ENCODE measurements around the gene E2F4. TPM values are rescaled to one million over a fixed set of nuclear protein-coding genes. Genes with fewer than 3 reads are reported as not detected.

Gene E2F4
- total RNA-seq, 2 donors from 2014 or later, result 64.6 to 75.1 TPM

GRCh38 chr16:67151431-67152097 is 40.4 kb upstream of the E2F4 start:
- peaks cover 46% of the 10 kb centered on the region for H3K4me1 Mint-ChIP-seq
- H3K4me3 Mint-ChIP-seq, result peak overlapping the region; percentile 88
- no peaks in the 10 kb centered on the region for H3K27me3 Mint-ChIP-seq
- ATAC-seq (no peak), DNase-seq (no peak)
- no peaks in the 10 kb centered on the region for H3K9me3 ChIP-seq (ENCODE audit: control insufficient read depth, low read length, poor library complexity, severe bottlenecking)
- peak overlapping the region; percentile 54 for H3K27ac Mint-ChIP-seq
- H3K36me3 Mint-ChIP-seq (ENCODE audit: low read depth), result peaks cover 3% of the 10 kb centered on the region

GRCh38 chr16:67154578-67155294 is 37.2 kb upstream of the E2F4 start:
- Mint-ChIP-seq H3K4me3 (peak overlapping the region; percentile 84), H3K27me3 (no peaks in the 10 kb centered on the region), H3K4me1 (peaks cover 54% of the 10 kb centered on the region), H3K36me3 (ENCODE audit: low read depth) (no peaks in the 10 kb centered on the region), H3K27ac (peak overlapping the region; percentile 100)
- no peaks in the 10 kb centered on the region for H3K9me3 ChIP-seq (ENCODE audit: control insufficient read depth, low read length, poor library complexity, severe bottlenecking)
- no peak for ATAC-seq
- no peak for DNase-seq

DNA sequence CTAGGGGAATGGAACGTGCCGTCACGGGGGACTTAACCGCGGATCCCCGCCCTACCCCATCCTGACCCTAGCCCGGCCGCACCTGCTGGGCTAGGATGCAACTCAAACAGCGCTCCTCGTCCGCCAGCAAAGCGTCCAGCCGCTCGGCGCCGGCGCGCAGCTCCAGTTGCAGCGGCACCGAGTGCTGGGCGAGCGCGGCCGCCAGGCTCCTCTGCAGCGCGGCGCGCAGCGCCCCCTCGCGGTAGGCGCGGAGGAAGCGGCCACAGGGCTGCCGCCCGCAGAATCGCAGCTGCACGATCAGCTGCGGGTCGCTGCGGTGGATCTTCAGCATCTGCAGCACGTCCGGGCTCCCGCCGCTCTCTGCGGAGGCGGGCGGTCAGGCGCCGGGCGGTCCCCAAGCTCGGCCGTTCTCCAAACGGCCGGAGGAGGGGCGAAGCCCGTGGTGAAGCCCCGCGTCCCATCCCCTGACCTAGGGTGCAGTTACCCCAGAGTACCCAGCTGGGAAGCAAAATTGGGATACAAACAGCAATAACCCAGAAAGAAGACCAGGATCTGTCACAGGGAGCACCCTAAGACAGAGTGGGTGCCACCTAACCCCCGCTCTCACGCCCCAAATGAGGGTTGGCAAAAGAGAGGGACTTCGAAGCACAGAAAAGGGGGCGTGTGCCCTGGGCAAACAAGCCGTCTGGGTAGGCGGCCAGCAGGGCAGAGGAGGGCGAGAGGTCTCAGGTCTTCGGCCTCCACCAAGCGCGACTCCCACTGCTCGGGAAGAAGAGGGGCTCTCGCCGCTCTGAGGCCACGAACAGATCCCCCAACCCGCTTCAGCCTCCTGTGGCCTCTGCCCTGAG is 36.4 kb upstream of the E2F4 start:
- Mint-ChIP-seq H3K4me1 (peaks cover 54% of the 10 kb centered on the region), H3K4me3 (peak overlapping the region; percentile 84), H3K36me3 (ENCODE audit: low read depth) (no peaks in the 10 kb centered on the region), H3K27me3 (no peaks in the 10 kb centered on the region), H3K27ac (peak overlapping the region; percentile 100)
- no peaks in the 10 kb centered on the region for H3K9me3 ChIP-seq (ENCODE audit: control insufficient read depth, low read length, poor library complexity, severe bottlenecking)
- ATAC-seq, result peak; percentile 35
- peak; percentile 74 to 85 (median 82) for DNase-seq

GRCh38 chr16:67156143-67156844 is 35.7 kb upstream of the E2F4 start:
- no peaks in the 10 kb centered on the region for H3K9me3 ChIP-seq (ENCODE audit: control insufficient read depth, low read length, poor library complexity, severe bottlenecking)
- DNase-seq (no peak), ATAC-seq (no peak)
- Mint-ChIP-seq H3K36me3 (ENCODE audit: low read depth) (no peaks in the 10 kb centered on the region), H3K27me3 (no peaks in the 10 kb centered on the region), H3K4me3 (peak overlapping the region; percentile 77), H3K4me1 (peaks cover 54% of the 10 kb centered on the region), H3K27ac (peak overlapping the region; percentile 100)

DNA sequence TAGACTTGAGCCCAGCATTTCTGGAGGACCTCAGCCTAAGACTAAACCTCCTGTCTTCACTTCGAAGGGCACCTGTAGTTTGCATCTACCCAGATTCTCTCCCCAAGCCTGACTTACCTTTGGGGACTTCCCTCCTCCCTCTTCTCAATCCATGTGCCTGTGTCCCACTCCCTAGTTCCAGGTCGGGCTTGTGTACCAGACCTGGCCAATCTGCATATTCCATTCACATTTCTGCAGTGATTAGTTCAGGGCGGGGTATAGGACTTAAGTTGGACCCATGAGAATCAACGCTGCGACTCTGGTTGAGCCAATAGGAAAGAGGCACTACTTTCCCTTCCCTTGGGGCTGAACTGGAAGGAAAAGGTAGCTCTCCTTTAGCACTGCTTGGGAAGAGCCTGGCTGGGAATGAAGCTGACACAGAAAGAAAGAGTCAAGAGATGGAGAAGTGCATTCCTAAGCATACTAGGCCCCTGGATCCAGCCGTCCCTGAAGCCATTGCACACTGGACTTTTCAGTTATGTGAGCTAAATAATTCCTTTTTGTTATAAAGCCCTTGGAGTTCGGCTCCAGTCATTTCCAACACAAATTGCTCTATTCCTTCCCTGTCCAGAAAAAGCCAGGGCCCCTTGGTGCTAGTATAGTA is 34.7 kb upstream of the E2F4 start:
- Mint-ChIP-seq H3K4me3 (peak overlapping the region; percentile 94), H3K36me3 (ENCODE audit: low read depth) (no peaks in the 10 kb centered on the region), H3K27me3 (no peaks in the 10 kb centered on the region), H3K27ac (peak overlapping the region; percentile 100), H3K4me1 (peaks cover 51% of the 10 kb centered on the region)
- DNase-seq (no peak), ATAC-seq (no peak)
- no peaks in the 10 kb centered on the region for H3K9me3 ChIP-seq (ENCODE audit: control insufficient read depth, low read length, poor library complexity, severe bottlenecking)

DNA sequence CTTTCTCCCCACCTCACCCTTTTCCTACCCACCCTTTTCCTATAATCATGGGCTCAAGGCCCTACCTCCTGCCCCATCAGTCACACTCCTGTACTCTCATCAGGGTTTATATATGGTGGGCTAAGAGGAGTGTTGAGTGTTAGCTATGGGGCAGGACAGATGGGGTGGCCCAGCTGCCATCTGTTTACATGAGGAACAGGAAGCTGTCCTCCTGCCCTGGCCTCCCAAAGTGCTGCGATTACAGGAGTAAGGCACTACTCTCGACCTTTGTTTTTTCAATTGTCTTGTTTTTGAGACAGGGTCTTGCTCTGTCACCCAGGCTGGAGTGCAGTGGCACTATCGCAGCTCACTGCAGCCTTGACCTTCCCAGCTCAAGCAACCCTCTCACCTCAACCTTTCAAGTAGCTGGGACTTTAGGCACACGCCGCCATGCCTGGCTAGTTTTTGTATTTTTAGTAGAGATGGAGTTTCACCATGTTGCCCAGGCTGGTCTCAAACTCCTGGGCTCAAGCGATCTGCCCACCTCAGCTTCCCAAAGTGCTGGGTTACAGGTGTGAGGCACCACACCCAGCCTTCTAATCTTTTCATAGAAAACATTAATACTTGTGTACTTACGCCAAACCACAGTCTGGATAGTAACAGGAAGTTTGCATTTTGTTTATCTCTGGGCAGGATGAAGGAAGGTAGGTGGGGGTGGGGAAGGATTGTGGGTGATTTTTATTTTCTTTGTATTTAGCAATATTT is 33.9 kb upstream of the E2F4 start:
- no peak for DNase-seq
- Mint-ChIP-seq H3K4me3 (peak overlapping the region; percentile 94), H3K27me3 (no peaks in the 10 kb centered on the region), H3K27ac (peak overlapping the region; percentile 100), H3K36me3 (ENCODE audit: low read depth) (no peaks in the 10 kb centered on the region), H3K4me1 (peaks cover 49% of the 10 kb centered on the region)
- peak; percentile 7 for ATAC-seq
- no peaks in the 10 kb centered on the region for H3K9me3 ChIP-seq (ENCODE audit: control insufficient read depth, low read length, poor library complexity, severe bottlenecking)

GRCh38 chr16:67158637-67159600 is 33.0 kb upstream of the E2F4 start:
- Mint-ChIP-seq H3K4me3 (peak overlapping the region; percentile 94), H3K4me1 (peaks cover 47% of the 10 kb centered on the region), H3K36me3 (ENCODE audit: low read depth) (no peaks in the 10 kb centered on the region)

GRCh38 chr16:67161595-67162058 is 30.3 kb upstream of the E2F4 start:
- DNase-seq (no peak), ATAC-seq (no peak)
- Mint-ChIP-seq H3K27ac (peak overlapping the region; percentile 21), H3K36me3 (ENCODE audit: low read depth) (no peaks in the 10 kb centered on the region), H3K27me3 (peaks cover 11% of the 10 kb centered on the region), H3K4me3 (no peak overlapping the region), H3K4me1 (peaks cover 40% of the 10 kb centered on the region)
- H3K9me3 ChIP-seq (ENCODE audit: control insufficient read depth, low read length, poor library complexity, severe bottlenecking), result no peaks in the 10 kb centered on the region

More at GRCh38 chr16:67158637-67159600, 33.0 kb upstream of the E2F4 start:
- ATAC-seq (peak; percentile 60), DNase-seq (peak; percentile 73 to 82 (median 78))
- Mint-ChIP-seq H3K27ac (peak overlapping the region; percentile 100), H3K27me3 (no peaks in the 10 kb centered on the region)
- H3K9me3 ChIP-seq (ENCODE audit: control insufficient read depth, low read length, poor library complexity, severe bottlenecking), result no peaks in the 10 kb centered on the region

DNA sequence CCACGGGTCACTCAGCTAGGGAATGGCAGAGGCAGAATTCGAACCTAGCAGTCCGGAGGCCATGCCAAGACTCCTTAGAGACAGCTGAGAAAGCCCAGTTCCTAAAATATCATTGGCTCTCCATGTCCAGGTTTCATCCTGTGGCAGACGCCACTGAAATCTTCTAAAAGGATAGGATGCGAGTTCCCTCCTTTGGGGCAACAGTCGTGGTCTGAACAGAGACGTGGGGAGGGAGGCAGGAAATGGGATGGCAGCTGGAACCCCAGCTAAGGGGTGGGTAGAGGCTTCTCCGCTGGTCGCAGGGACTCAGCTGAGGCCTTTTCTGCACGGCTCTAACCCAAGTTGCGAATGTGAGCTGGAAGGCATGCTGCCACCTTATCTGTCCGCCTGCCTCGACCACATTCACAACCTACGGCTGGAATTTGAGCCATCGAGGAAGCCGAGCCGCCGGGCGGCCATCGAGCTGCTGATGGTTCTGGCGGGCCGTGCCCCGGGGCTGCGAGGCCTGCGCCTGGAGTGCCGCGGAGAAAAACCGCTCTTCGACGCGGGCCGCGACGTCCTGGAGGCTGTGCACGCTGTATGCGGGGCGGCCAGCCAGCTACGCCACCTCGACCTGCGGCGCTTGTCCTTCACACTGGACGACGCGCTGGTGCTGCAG is 29.3 kb upstream of the E2F4 start:
- no peak for DNase-seq
- peaks cover 15% of the 10 kb centered on the region for H3K27me3 Mint-ChIP-seq
- no peaks in the 10 kb centered on the region for H3K36me3 Mint-ChIP-seq (ENCODE audit: low read depth)
- peak overlapping the region; percentile 21 for H3K27ac Mint-ChIP-seq
- H3K9me3 ChIP-seq (ENCODE audit: control insufficient read depth, low read length, poor library complexity, severe bottlenecking), result no peaks in the 10 kb centered on the region
- H3K4me1 Mint-ChIP-seq, result peaks cover 31% of the 10 kb centered on the region
- peak overlapping the region; percentile 73 for H3K4me3 Mint-ChIP-seq
- no peak for ATAC-seq

DNA sequence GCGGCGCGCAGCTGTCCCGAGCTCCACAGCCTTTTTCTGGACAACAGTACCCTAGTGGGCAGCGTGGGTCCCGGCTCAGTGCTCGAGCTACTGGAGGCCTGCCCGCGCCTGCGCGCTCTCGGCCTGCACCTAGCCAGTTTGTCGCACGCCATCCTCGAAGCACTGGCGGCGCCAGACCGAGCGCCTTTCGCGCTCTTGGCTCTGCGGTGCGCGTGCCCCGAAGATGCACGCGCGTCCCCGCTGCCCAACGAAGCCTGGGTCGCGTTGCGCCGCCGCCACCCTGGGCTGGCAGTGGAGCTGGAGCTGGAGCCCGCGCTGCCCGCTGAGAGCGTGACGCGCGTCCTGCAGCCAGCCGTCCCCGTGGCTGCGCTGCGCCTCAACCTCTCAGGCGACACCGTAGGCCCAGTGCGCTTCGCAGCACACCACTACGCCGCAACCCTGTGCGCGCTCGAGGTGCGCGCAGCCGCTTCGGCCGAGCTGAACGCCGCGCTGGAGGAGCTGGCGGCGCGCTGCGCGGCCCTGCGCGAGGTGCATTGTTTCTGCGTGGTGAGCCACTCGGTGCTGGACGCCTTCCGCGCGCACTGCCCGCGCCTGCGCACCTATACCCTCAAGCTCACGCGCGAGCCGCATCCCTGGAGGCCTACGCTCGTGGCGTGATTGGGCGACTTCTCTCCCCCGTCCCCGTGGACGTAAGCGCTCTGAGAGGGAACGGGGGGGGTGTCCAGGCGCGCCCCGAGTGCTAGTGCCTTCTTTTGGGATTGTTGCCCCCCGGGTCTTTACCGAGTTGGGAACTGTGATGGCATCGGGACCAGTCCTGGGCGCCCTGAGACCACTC is 28.6 kb upstream of the E2F4 start:
- DNase-seq, result peak in 2 of 3 donors; percentile 32 to 39
- no peak overlapping the region for H3K27ac Mint-ChIP-seq
- ATAC-seq, result peak; percentile 9
- H3K36me3 Mint-ChIP-seq (ENCODE audit: low read depth), result peaks cover 2% of the 10 kb centered on the region
- no peaks in the 10 kb centered on the region for H3K9me3 ChIP-seq (ENCODE audit: control insufficient read depth, low read length, poor library complexity, severe bottlenecking)
- peaks cover 24% of the 10 kb centered on the region for H3K4me1 Mint-ChIP-seq
- H3K27me3 Mint-ChIP-seq, result peaks cover 19% of the 10 kb centered on the region
- H3K4me3 Mint-ChIP-seq, result peak overlapping the region; percentile 73
